ENCODE results near the gene TBC1D22A. TPM values are rescaled to one million over a fixed set of nuclear protein-coding genes. Genes with fewer than 3 reads are reported as not detected.
A peak's percentile ranks its signal among the peaks of the same experiment; 100 is the strongest.

Gene TBC1D22A
- total RNA-seq, 2 donors from 2014 or later, result 21.0 to 27.9 TPM

- H3K27ac Mint-ChIP-seq, result no peak overlapping the region
- no peaks in the 10 kb centered on the region for H3K27me3 Mint-ChIP-seq (ENCODE audit: insufficient read depth)
- TF ChIP-seq, protein P1, sequence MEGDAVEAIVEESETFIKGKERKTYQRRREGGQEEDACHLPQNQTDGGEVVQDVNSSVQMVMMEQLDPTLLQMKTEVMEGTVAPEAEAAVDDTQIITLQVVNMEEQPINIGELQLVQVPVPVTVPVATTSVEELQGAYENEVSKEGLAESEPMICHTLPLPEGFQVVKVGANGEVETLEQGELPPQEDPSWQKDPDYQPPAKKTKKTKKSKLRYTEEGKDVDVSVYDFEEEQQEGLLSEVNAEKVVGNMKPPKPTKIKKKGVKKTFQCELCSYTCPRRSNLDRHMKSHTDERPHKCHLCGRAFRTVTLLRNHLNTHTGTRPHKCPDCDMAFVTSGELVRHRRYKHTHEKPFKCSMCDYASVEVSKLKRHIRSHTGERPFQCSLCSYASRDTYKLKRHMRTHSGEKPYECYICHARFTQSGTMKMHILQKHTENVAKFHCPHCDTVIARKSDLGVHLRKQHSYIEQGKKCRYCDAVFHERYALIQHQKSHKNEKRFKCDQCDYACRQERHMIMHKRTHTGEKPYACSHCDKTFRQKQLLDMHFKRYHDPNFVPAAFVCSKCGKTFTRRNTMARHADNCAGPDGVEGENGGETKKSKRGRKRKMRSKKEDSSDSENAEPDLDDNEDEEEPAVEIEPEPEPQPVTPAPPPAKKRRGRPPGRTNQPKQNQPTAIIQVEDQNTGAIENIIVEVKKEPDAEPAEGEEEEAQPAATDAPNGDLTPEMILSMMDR (conservative IDR thresholded peaks at IDR 0.05), result no peak
- peaks cover 15% of the 10 kb centered on the region for H3K36me3 Mint-ChIP-seq (ENCODE audit: low read depth)
- no peak overlapping the region for H3K4me3 ChIP-seq (ENCODE audit: low read length)
- peak overlapping the region; percentile 81 for H3K27ac ChIP-seq (ENCODE audit: low read depth, low read length)
- WGBS, 2 experiments (ENCODE audit: insufficient coverage in 1 of 2, insufficient read length in 1 of 2), result 93 to 96% methylated on average over 15 to 22 of the region's 22 CpGs
- H3K27me3 ChIP-seq (ENCODE audit: control insufficient read depth, insufficient read depth, low read length, poor library complexity, severe bottlenecking), result no peaks in the 10 kb centered on the region
- no peaks in the 10 kb centered on the region for H3K4me1 Mint-ChIP-seq
- peak; percentile 28 for DNase-seq
- H3K4me3 Mint-ChIP-seq, result no peak overlapping the region
- H3K9me3 ChIP-seq (ENCODE audit: control insufficient read depth, low read length), result peaks cover 10% of the 10 kb centered on the region
- H3K9me3 Mint-ChIP-seq, result peaks cover 10% of the 10 kb centered on the region
- H3K36me3 ChIP-seq (ENCODE audit: control insufficient read depth, insufficient read depth, low read length), result no peaks in the 10 kb centered on the region
- H3K9ac ChIP-seq (ENCODE audit: extremely low read depth, low read length, poor library complexity, severe bottlenecking), result no peak overlapping the region
- no peaks in the 10 kb centered on the region for H3K4me1 ChIP-seq (ENCODE audit: control insufficient read depth, insufficient read depth, low read length)
These were observed 401.5 kb downstream of the TBC1D22A start for GRCh38 chr22:47163856-47164513.

GRCh38 chr22:47164514-47165337 is 402.3 kb downstream of the TBC1D22A start:
- DNase-seq, result peak; percentile 26
- Histone ChIP-seq H3K9me3 (ENCODE audit: control insufficient read depth, low read length) (peaks cover 10% of the 10 kb centered on the region), H3K36me3 (ENCODE audit: control insufficient read depth, insufficient read depth, low read length) (no peaks in the 10 kb centered on the region), H3K4me1 (ENCODE audit: control insufficient read depth, insufficient read depth, low read length) (no peaks in the 10 kb centered on the region), H3K27me3 (ENCODE audit: control insufficient read depth, insufficient read depth, low read length, poor library complexity, severe bottlenecking) (no peaks in the 10 kb centered on the region), H3K27ac (ENCODE audit: low read depth, low read length) (peak overlapping the region; percentile 81), H3K9ac (ENCODE audit: extremely low read depth, low read length, poor library complexity, severe bottlenecking) (no peak overlapping the region), H3K4me3 (ENCODE audit: low read length) (no peak overlapping the region)
- TF ChIP-seq, protein P1 (conservative IDR thresholded peaks at IDR 0.05), result no peak
- peak overlapping the region; percentile 26 for H3K27ac Mint-ChIP-seq
- H3K36me3 Mint-ChIP-seq (ENCODE audit: low read depth), result peaks cover 15% of the 10 kb centered on the region
- no peak overlapping the region for H3K4me3 Mint-ChIP-seq
- H3K27me3 Mint-ChIP-seq (ENCODE audit: insufficient read depth), result no peaks in the 10 kb centered on the region
- 84 to 89% methylated on average over 19 to 28 of the region's 28 CpGs for WGBS, 2 experiments (ENCODE audit: insufficient coverage in 1 of 2, insufficient read length in 1 of 2)
- no peaks in the 10 kb centered on the region for H3K4me1 Mint-ChIP-seq
- peaks cover 10% of the 10 kb centered on the region for H3K9me3 Mint-ChIP-seq

DNA sequence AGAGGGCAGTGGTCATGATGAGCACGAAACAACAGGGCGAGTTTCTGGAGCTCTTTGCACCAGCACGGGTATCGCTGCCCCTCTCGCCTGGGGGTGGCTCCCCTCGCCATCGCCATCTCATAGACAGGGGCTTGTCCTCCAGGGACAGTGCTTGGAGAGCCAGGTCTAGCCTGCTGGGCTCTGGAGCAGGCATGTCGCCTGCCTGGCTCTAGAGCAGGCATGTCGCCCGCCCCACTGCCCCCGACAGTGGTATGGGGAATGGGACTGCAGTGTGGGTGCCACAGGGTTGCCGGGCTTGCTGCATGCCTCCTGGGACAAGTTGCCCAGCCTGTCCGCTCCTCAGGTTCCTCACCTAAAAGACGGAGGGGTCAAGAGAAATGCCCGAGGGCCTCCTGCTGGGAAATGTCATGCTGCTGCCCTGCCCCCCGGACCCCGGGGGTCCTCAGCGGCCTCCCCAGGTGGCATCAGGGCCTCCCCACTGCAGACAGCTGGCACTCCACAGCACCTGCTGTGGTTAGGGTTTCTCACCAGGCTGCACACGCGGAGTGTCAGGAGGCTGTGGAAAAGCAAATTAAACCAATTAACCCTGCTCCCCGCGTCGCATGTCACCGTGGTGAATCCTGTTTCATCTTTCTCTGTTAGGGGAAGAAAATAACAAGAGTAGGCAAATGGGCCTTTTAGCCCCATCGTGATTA is 403.0 kb downstream of the TBC1D22A start:
- H3K27ac ChIP-seq (ENCODE audit: low read depth, low read length), result peak overlapping the region; percentile 81
- Mint-ChIP-seq H3K36me3 (ENCODE audit: low read depth) (peaks cover 15% of the 10 kb centered on the region), H3K4me1 (no peaks in the 10 kb centered on the region), H3K27ac (peak overlapping the region; percentile 26), H3K4me3 (no peak overlapping the region), H3K27me3 (ENCODE audit: insufficient read depth) (no peaks in the 10 kb centered on the region), H3K9me3 (peaks cover 10% of the 10 kb centered on the region)
- H3K4me3 ChIP-seq (ENCODE audit: low read length), result no peak overlapping the region
- no peak overlapping the region for H3K9ac ChIP-seq (ENCODE audit: extremely low read depth, low read length, poor library complexity, severe bottlenecking)
- H3K9me3 ChIP-seq (ENCODE audit: control insufficient read depth, low read length), result peaks cover 10% of the 10 kb centered on the region
- H3K36me3 ChIP-seq (ENCODE audit: control insufficient read depth, insufficient read depth, low read length), result no peaks in the 10 kb centered on the region
- DNase-seq, result peak; percentile 45
- no peaks in the 10 kb centered on the region for H3K4me1 ChIP-seq (ENCODE audit: control insufficient read depth, insufficient read depth, low read length)
- TF ChIP-seq, protein P1 (conservative IDR thresholded peaks at IDR 0.05), result no peak
- 93% methylated on average over 13 to 25 of the region's 25 CpGs for WGBS, 2 experiments (ENCODE audit: insufficient coverage in 1 of 2, insufficient read length in 1 of 2)
- no peaks in the 10 kb centered on the region for H3K27me3 ChIP-seq (ENCODE audit: control insufficient read depth, insufficient read depth, low read length, poor library complexity, severe bottlenecking)

All from endodermal cell (in vitro differentiated cells).